HL-60 (cell line): ENCODE measurements around the gene FIBP.

ENCODE experiments used
- DNase-seq, 2 experiments: peaks; one replicate each; pipeline ENCODE4 v3.0.0-alpha.2; 2010 to 2020; ENCODE audit warnings: low read depth in 1 of 2, low spot score in 1 of 2
- H3K27ac ChIP-seq: fragments of 250-450 bp; sonication (Bioruptor Pico); replicated peaks from 2 replicates; pipeline ENCODE4 v1.5.1; 2020; ENCODE audit warnings: mild to moderate bottlenecking, moderate library complexity
- H3K27me3 ChIP-seq: fragments of 250-450 bp; sonication (Bioruptor Pico); 2 replicates; pipeline ENCODE4 v1.5.1; 2021; ENCODE audit warnings: mild to moderate bottlenecking, moderate library complexity; ENCODE audit not compliant: insufficient read depth, poor library complexity, severe bottlenecking
- H3K4me3 ChIP-seq: replicated peaks from 2 replicates; pipeline ENCODE4 v1.5.1; 2011; ENCODE audit warnings: mild to moderate bottlenecking, control low read depth, low read length; ENCODE audit not compliant: insufficient read depth
- CTCF ChIP-seq: IDR thresholded peaks from one replicate; pipeline ENCODE4 v1.5.1; 2011; ENCODE audit warnings: low read length, control low read depth, inconsistent platforms; ENCODE audit not compliant: insufficient read depth
- GABPA ChIP-seq: IDR thresholded peaks from 2 replicates; pipeline ENCODE4 v1.6.1; 2012; ENCODE audit warnings: low read depth
- POLR2AphosphoS5 ChIP-seq: IDR thresholded peaks from 2 replicates; pipeline ENCODE4 v1.6.1; 2012; ENCODE audit warnings: low read depth
- REST ChIP-seq: IDR thresholded peaks from 2 replicates; pipeline ENCODE4 v1.6.1; 2012; ENCODE audit warnings: low read depth; ENCODE audit not compliant: insufficient replicate concordance
- SPI1 ChIP-seq: IDR thresholded peaks from 2 replicates; pipeline ENCODE4 v1.6.1; 2012; ENCODE audit warnings: low read depth, mild to moderate bottlenecking, borderline replicate concordance

FIBP gene

GRCh38 chr11:65883786-65884715 lies 4.2 kb downstream of the FIBP start:
- TF ChIP-seq GABPA (no peak), POLR2AphosphoS5 (no peak), CTCF (no peak), SPI1 (no peak), REST (no peak)
- DNase-seq: no peak
- H3K4me3 ChIP-seq: no peak overlapping the region
- H3K27me3 ChIP-seq: no peaks in the 10 kb centered on the region
- no peak overlapping the region for H3K27ac ChIP-seq

GRCh38 chr11:65883058-65883761 lies 5.1 kb downstream of the FIBP start:
- no peaks in the 10 kb centered on the region for H3K27me3 ChIP-seq
- no peak for DNase-seq
- TF ChIP-seq CTCF (no peak), REST (no peak), GABPA (no peak), SPI1 (no peak), POLR2AphosphoS5 (no peak)
- no peak overlapping the region for H3K4me3 ChIP-seq
- no peak overlapping the region for H3K27ac ChIP-seq

GRCh38 chr11:65882120-65883057 lies 5.9 kb downstream of the FIBP start:
- no peak overlapping the region for H3K4me3 ChIP-seq
- H3K27me3 ChIP-seq: no peaks in the 10 kb centered on the region
- DNase-seq: no peak
- no peak overlapping the region for H3K27ac ChIP-seq
- no peak for TF ChIP-seq SPI1
